ENCODE data around the gene SERPINB10. TPM values are rescaled to one million over a fixed set of nuclear protein-coding genes. Genes with fewer than 3 reads are reported as not detected.

SERPINB10 gene
- total and polyA plus RNA-seq, 10 donors, result 0.07 to 5.6 (median 0.57) TPM; not detected in 1

- Histone ChIP-seq H3K4me3 (no peak overlapping the region), H3K36me3 (no peaks in the 10 kb centered on the region), H3K27ac (no peak overlapping the region), H3K27me3 (replicated peaks in 1 of 7) (no peaks in the 10 kb centered on the region), H3K4me1 (no peaks in the 10 kb centered on the region), H3K9me3 (no peaks in the 10 kb centered on the region)
- intact Hi-C loops (cut with DNase I; ENCODE audit: low total_unique reads), result no loop called here
- WGBS, 5 donors, result 58 to 80% (median 71%) methylated on average over 2 of the region's 2 CpGs
- TF ChIP-seq POLR2AphosphoS5 (IDR thresholded peaks at IDR 0.05) (no peak), POLR2A (IDR thresholded peaks at IDR 0.05) (no peak), CTCF (IDR thresholded peaks at IDR 0.05 in 8 of 11, conservative IDR thresholded peaks at IDR 0.05 in 3 of 11) (no peak)
- no peak for DNase-seq
Measured at GRCh38 chr18:63879709-63880108, 28.0 kb upstream of the SERPINB10 start.

GRCh38 chr18:63881851-63882250 is 25.9 kb upstream of the SERPINB10 start:
- WGBS, 5 donors, result 71 to 93% (median 76%) methylated on average over 4 of the region's 4 CpGs
- no peaks in the 10 kb centered on the region for H3K27me3 ChIP-seq (replicated peaks in 1 of 7)
- H3K27ac ChIP-seq, result no peak overlapping the region
- H3K36me3 ChIP-seq, result no peaks in the 10 kb centered on the region
- H3K4me3 ChIP-seq, result no peak overlapping the region
- H3K4me1 ChIP-seq, result no peaks in the 10 kb centered on the region
- intact Hi-C loops (cut with DNase I; ENCODE audit: low total_unique reads), result no loop called here
- no peak for TF ChIP-seq POLR2A (IDR thresholded peaks at IDR 0.05)
- TF ChIP-seq CTCF (IDR thresholded peaks at IDR 0.05 in 8 of 11, conservative IDR thresholded peaks at IDR 0.05 in 3 of 11), result no peak
- TF ChIP-seq POLR2AphosphoS5 (IDR thresholded peaks at IDR 0.05), result no peak
- no peaks in the 10 kb centered on the region for H3K9me3 ChIP-seq
- no peak for DNase-seq

DNA sequence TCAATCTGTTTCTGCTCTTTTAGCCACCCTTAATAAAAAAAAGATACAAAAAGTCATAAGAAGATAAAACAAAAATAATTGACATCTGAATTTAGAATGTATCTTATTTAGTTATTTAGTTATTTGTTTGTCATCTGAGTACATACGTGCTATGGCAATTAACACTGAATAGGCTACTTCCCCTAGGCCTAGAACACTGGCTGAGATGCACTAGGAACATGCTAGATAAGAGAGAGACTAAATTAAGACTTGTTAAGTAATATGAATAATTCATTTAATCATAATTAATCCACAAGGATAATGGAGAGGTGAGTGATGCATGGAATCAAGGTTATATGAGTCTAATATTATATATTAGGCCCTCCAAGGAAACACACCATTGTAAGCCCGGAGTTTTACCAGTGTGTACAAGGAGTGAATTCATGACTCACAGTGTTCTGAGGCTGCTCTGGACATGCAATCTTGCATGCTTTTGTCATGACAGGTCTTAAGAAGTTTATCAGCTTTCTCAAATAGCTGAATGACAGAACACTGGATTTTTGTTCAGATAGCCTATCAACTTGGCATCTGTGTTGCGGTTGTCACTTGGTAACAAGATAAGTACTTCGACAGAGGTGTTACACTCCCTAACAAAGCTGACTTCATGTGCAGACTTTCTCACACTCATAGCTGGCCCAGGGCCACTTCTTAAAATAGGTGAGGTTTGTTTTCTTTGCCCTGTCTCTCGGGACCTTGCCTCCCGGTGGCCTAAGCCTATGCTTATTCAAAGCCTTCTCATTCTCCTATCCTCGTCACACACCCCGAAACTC is 25.2 kb upstream of the SERPINB10 start:
- WGBS, 5 donors, result 71 to 83% (median 79%) methylated on average over 8 of the region's 8 CpGs
- intact Hi-C loops (cut with DNase I; ENCODE audit: low total_unique reads), result no loop called here
- DNase-seq, result no peak
- no peak overlapping the region for H3K4me3 ChIP-seq
- no peak overlapping the region for H3K27ac ChIP-seq
- no peaks in the 10 kb centered on the region for H3K27me3 ChIP-seq (replicated peaks in 1 of 7)
- H3K36me3 ChIP-seq, result no peaks in the 10 kb centered on the region
- no peaks in the 10 kb centered on the region for H3K9me3 ChIP-seq
- no peak for TF ChIP-seq POLR2A (IDR thresholded peaks at IDR 0.05)
- TF ChIP-seq CTCF (IDR thresholded peaks at IDR 0.05 in 8 of 11, conservative IDR thresholded peaks at IDR 0.05 in 3 of 11), result no peak
- no peak for TF ChIP-seq POLR2AphosphoS5 (IDR thresholded peaks at IDR 0.05)
- no peaks in the 10 kb centered on the region for H3K4me1 ChIP-seq

DNA sequence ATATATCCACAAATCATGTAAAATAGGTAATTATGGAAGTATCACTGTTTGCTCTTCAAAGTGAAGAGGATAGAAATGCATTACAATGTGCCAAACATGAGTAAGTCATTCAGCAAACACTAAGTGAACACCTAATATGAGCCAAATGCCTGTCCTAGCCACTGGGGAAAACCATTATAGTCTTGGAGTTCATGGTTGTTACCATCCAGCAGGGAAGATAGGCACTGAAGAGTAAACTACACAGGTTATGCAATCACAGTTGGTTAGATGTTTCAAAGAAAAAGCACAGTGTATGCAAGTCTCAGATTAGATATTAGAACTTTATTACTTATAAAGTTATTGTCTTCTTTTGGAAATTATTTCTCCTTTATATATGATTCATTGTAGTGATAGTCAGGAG is 24.1 kb upstream of the SERPINB10 start:
- no peak for DNase-seq
- intact Hi-C loops (cut with DNase I; ENCODE audit: low total_unique reads), result no loop called here
- peaks cover 0 to 3% (median 0%) of the 10 kb centered on the region in 6 donors for H3K4me1 ChIP-seq
- TF ChIP-seq POLR2A (IDR thresholded peaks at IDR 0.05), result no peak
- no peak for TF ChIP-seq POLR2AphosphoS5 (IDR thresholded peaks at IDR 0.05)
- no peak for TF ChIP-seq CTCF (IDR thresholded peaks at IDR 0.05 in 8 of 11, conservative IDR thresholded peaks at IDR 0.05 in 3 of 11)
- no peak overlapping the region for H3K27ac ChIP-seq
- H3K27me3 ChIP-seq (replicated peaks in 1 of 7), result no peaks in the 10 kb centered on the region
- no peak overlapping the region for H3K4me3 ChIP-seq
- no peaks in the 10 kb centered on the region for H3K36me3 ChIP-seq
- no peaks in the 10 kb centered on the region for H3K9me3 ChIP-seq
